Measurements from ENCODE around the gene ANXA10. TPM values are rescaled to one million over a fixed set of nuclear protein-coding genes. Genes with fewer than 3 reads are reported as not detected.
A peak's percentile ranks its signal among the peaks of the same experiment; 100 is the strongest.
"Not testable (repeated sequence)": the region's sequence is repeated elsewhere in the genome, so short reads cannot be mapped to it uniquely, and the experiment has no call there.

Gene ANXA10
- total and polyA plus RNA-seq, 8 donors: 2.5 to 17.1 (median 8.5) TPM

GRCh38 chr4:168128601-168129000 lies 36.3 kb downstream of the ANXA10 start:
- Histone ChIP-seq H3K27ac (peak overlapping the region in 1 of 4 donors; percentile 45), H3K27me3 (no peaks in the 10 kb centered on the region), H3K9me3 (no peaks in the 10 kb centered on the region), H3K36me3 (no peaks in the 10 kb centered on the region), H3K4me3 (no peak overlapping the region), H3K4me1 (peaks cover 8 to 24% (median 13%) of the 10 kb centered on the region in 3 donors)
- DNase-seq (peak in 3 of 6 donors; percentile 23 to 41 (median 32)), FAIRE-seq (no peak), ATAC-seq (peak; percentile 95 to 100 (median 98))
- intact Hi-C loops (cut with DNase I): no loop called here
- TF ChIP-seq CTCF (IDR thresholded peaks at IDR 0.05): no peak

GRCh38 chr4:168129046-168129772 lies 36.9 kb downstream of the ANXA10 start:
- ATAC-seq: peak in 1 of 4 donors; percentile 38
- intact Hi-C loops (cut with DNase I): no loop called here
- Histone ChIP-seq H3K36me3 (no peaks in the 10 kb centered on the region), H3K4me3 (no peak overlapping the region), H3K27ac (peak overlapping the region in 1 of 4 donors; percentile 45), H3K9me3 (no peaks in the 10 kb centered on the region), H3K4me1 (peaks cover 8 to 24% (median 13%) of the 10 kb centered on the region in 3 donors), H3K27me3 (no peaks in the 10 kb centered on the region)
- no peak for DNase-seq
- FAIRE-seq: no peak
- 30% methylated on average over 6 of the region's 6 CpGs for WGBS, 2 donors
- TF ChIP-seq CTCF (IDR thresholded peaks at IDR 0.05): no peak

- FAIRE-seq: no peak
- Histone ChIP-seq H3K4me3 (no peak overlapping the region), H3K27me3 (no peaks in the 10 kb centered on the region), H3K36me3 (no peaks in the 10 kb centered on the region), H3K4me1 (peaks cover 8 to 24% (median 13%) of the 10 kb centered on the region in 3 donors), H3K27ac (no peak overlapping the region), H3K9me3 (no peaks in the 10 kb centered on the region)
- no peak for ATAC-seq
- 69 to 74% methylated on average over 2 of the region's 2 CpGs for WGBS, 2 donors
- no peak for TF ChIP-seq CTCF (IDR thresholded peaks at IDR 0.05)
- intact Hi-C loops (cut with DNase I): no loop called here
- no peak for DNase-seq
Measured at GRCh38 chr4:168129802-168130201, 37.5 kb downstream of the ANXA10 start.

GRCh38 chr4:168131196-168131595 lies 38.9 kb downstream of the ANXA10 start:
- Histone ChIP-seq H3K4me3 (no peak overlapping the region), H3K27ac (no peak overlapping the region), H3K36me3 (no peaks in the 10 kb centered on the region), H3K9me3 (no peaks in the 10 kb centered on the region), H3K27me3 (no peaks in the 10 kb centered on the region), H3K4me1 (peaks cover 8 to 24% (median 13%) of the 10 kb centered on the region in 3 donors)
- DNase-seq (no peak), FAIRE-seq (no peak), ATAC-seq (no peak)
- intact Hi-C loops (cut with DNase I): no loop called here
- TF ChIP-seq CTCF (IDR thresholded peaks at IDR 0.05): no peak

- ATAC-seq (no peak), FAIRE-seq (no peak), DNase-seq (no peak)
- intact Hi-C loops (cut with DNase I): no loop called here
- no peak for TF ChIP-seq CTCF (IDR thresholded peaks at IDR 0.05)
- H3K36me3 ChIP-seq: no peaks in the 10 kb centered on the region
- peaks cover 0 to 8% (median 4%) of the 10 kb centered on the region in 3 donors for H3K4me1 ChIP-seq
- H3K27ac ChIP-seq: no peak overlapping the region
- no peaks in the 10 kb centered on the region for H3K27me3 ChIP-seq
- H3K9me3 ChIP-seq: no peaks in the 10 kb centered on the region
- no peak overlapping the region for H3K4me3 ChIP-seq
Measured at GRCh38 chr4:168134651-168135050, 42.3 kb downstream of the ANXA10 start.

GRCh38 chr4:168135860-168136259 lies 43.5 kb downstream of the ANXA10 start:
- H3K9me3 ChIP-seq; intact Hi-C loops (cut with DNase I); H3K4me1 ChIP-seq; DNase-seq; H3K27ac ChIP-seq; H3K4me3 ChIP-seq; H3K27me3 ChIP-seq; ATAC-seq; H3K36me3 ChIP-seq; FAIRE-seq: not testable (repeated sequence)
- 90 to 100% methylated on average over 1 of the region's 1 CpG for WGBS, 2 donors

- H3K36me3 ChIP-seq; DNase-seq; intact Hi-C loops (cut with DNase I); ATAC-seq; FAIRE-seq; H3K9me3 ChIP-seq; H3K4me3 ChIP-seq; H3K27me3 ChIP-seq; H3K27ac ChIP-seq; H3K4me1 ChIP-seq: not testable (repeated sequence)
- 95 to 96% methylated on average over 2 of the region's 2 CpGs for WGBS, 2 donors
Measured at GRCh38 chr4:168137695-168138094, 45.4 kb downstream of the ANXA10 start.

All from pancreas (tissue), 10 donors.